Measurements from ENCODE around the gene PIH1D2. TPM values are rescaled to one million over a fixed set of nuclear protein-coding genes. Genes with fewer than 3 reads are reported as not detected.
"Not testable (repeated sequence)": the region's sequence is repeated elsewhere in the genome, so short reads cannot be mapped to it uniquely, and the experiment has no call there.

The PIH1D2 gene
- total and polyA plus RNA-seq, 4 donors, result 5.3 to 12.9 (median 7.3) TPM

DNA sequence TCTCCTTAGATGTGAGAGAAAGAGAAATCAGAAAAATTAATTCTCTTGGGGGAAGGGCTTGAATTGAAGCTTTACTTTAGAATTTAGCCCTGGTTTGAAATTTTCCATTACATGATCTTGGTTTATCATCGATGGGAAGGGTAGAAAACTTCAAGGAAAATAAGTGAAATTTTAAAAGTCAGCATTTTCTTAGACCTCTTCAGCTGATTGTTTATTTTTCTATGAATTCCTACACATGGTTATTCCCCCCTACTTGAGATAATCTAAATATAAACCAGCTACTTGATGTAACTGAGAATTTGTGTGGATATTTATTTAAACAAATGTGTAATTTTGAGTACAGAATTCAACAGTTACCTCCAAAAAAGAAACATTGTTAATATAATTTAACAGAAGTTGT lies 10.9 kb downstream of the PIH1D2 start:
- no CpG with 5 or more reads among the region's 1 CpG for WGBS (ENCODE audit: insufficient coverage)
- H3K27me3 ChIP-seq (ENCODE audit: control insufficient read depth, insufficient read depth, low read length), result no peaks in the 10 kb centered on the region
- DNase-seq (ENCODE audit: low read depth in 4 of 6, low spot score in 6 of 6), result no peak
- peaks cover 18% of the 10 kb centered on the region for H3K36me3 ChIP-seq (ENCODE audit: control insufficient read depth, insufficient read depth, low read length)
- H3K27ac ChIP-seq (ENCODE audit: low read depth, low read length), result no peak overlapping the region
- H3K9me3 ChIP-seq (ENCODE audit: control insufficient read depth, insufficient read depth, low read length), result no peaks in the 10 kb centered on the region
- no peak overlapping the region for H3K4me3 ChIP-seq (ENCODE audit: low read depth, low read length)
- H3K4me1 ChIP-seq (ENCODE audit: control insufficient read depth, insufficient read depth, low read length), result no peaks in the 10 kb centered on the region

- no peaks in the 10 kb centered on the region for H3K4me1 ChIP-seq (ENCODE audit: control insufficient read depth, insufficient read depth, low read length)
- no peak for DNase-seq (ENCODE audit: low read depth in 4 of 6, low spot score in 6 of 6)
- no peaks in the 10 kb centered on the region for H3K27me3 ChIP-seq (ENCODE audit: control insufficient read depth, insufficient read depth, low read length)
- H3K36me3 ChIP-seq (ENCODE audit: control insufficient read depth, insufficient read depth, low read length), result peaks cover 29% of the 10 kb centered on the region
- no peak overlapping the region for H3K27ac ChIP-seq (ENCODE audit: low read depth, low read length)
- WGBS (ENCODE audit: insufficient coverage), result 100% methylated on average over 1 of the region's 1 CpG
- H3K9me3 ChIP-seq (ENCODE audit: control insufficient read depth, insufficient read depth, low read length), result no peaks in the 10 kb centered on the region
- no peak overlapping the region for H3K4me3 ChIP-seq (ENCODE audit: low read depth, low read length)
Measured at GRCh38 chr11:112058103-112058502, 15.7 kb downstream of the PIH1D2 start.

- Histone ChIP-seq H3K4me3 (ENCODE audit: low read depth, low read length) (no peak overlapping the region), H3K27ac (ENCODE audit: low read depth, low read length) (no peak overlapping the region), H3K27me3 (ENCODE audit: control insufficient read depth, insufficient read depth, low read length) (no peaks in the 10 kb centered on the region), H3K4me1 (ENCODE audit: control insufficient read depth, insufficient read depth, low read length) (no peaks in the 10 kb centered on the region), H3K36me3 (ENCODE audit: control insufficient read depth, insufficient read depth, low read length) (peaks cover 31% of the 10 kb centered on the region), H3K9me3 (ENCODE audit: control insufficient read depth, insufficient read depth, low read length) (no peaks in the 10 kb centered on the region)
- no peak for DNase-seq (ENCODE audit: low read depth in 4 of 6, low spot score in 6 of 6)
- 71% methylated on average over 1 of the region's 4 CpGs for WGBS (ENCODE audit: insufficient coverage)
Measured at GRCh38 chr11:112057170-112057569, 16.6 kb downstream of the PIH1D2 start.

DNA sequence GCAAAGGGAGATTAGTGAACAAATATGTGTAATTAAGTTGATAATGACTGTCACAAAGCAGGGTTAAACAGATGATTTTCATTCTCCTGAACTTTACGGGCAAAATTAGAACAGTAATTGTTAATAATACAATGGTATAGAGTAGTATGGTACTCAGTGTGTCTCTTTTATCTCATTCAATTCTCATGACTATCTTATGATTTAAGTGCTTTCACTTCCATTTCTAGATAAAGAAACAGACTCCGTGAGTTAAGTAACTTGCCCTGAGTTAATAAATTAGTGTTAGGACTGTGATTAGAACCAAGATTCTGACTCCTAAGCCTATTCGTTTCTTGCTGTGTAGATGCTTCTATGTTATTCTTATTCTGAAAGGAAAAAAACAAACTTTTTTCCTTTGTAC lies 22.0 kb downstream of the PIH1D2 start:
- Histone ChIP-seq H3K4me1 (ENCODE audit: control insufficient read depth, insufficient read depth, low read length) (no peaks in the 10 kb centered on the region), H3K9me3 (ENCODE audit: control insufficient read depth, insufficient read depth, low read length) (no peaks in the 10 kb centered on the region), H3K4me3 (ENCODE audit: low read depth, low read length) (no peak overlapping the region), H3K27ac (ENCODE audit: low read depth, low read length) (no peak overlapping the region), H3K36me3 (ENCODE audit: control insufficient read depth, insufficient read depth, low read length) (peaks cover 20% of the 10 kb centered on the region), H3K27me3 (ENCODE audit: control insufficient read depth, insufficient read depth, low read length) (no peaks in the 10 kb centered on the region)
- no CpG with 5 or more reads among the region's 3 CpGs for WGBS (ENCODE audit: insufficient coverage)
- no peak for DNase-seq (ENCODE audit: low read depth in 4 of 6, low spot score in 6 of 6)

DNA sequence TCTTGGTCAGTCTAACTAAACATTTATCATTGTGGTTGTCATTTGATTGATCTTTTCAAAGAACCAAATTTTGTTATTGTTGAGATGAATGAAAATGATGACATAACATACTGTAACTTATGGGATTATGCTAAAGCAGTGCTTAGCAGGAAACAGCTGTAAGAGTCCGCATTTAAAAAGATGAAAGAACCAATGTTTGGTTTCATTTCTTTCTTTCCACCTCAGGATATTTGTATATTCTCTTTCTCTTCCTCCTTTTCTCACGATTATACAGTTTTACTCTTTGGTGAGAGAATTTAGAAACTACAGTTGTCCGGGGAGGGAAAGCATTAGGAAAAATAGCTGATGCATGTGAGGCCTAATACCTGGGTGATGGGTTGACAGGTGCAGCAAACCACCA lies 23.1 kb downstream of the PIH1D2 start:
- H3K27ac ChIP-seq (ENCODE audit: low read depth, low read length), result no peak overlapping the region
- peaks cover 20% of the 10 kb centered on the region for H3K36me3 ChIP-seq (ENCODE audit: control insufficient read depth, insufficient read depth, low read length)
- no peaks in the 10 kb centered on the region for H3K27me3 ChIP-seq (ENCODE audit: control insufficient read depth, insufficient read depth, low read length)
- no peak for DNase-seq (ENCODE audit: low read depth in 4 of 6, low spot score in 6 of 6)
- no peak overlapping the region for H3K4me3 ChIP-seq (ENCODE audit: low read depth, low read length)
- H3K4me1 ChIP-seq (ENCODE audit: control insufficient read depth, insufficient read depth, low read length), result no peaks in the 10 kb centered on the region
- WGBS (ENCODE audit: insufficient coverage), result no CpG with 5 or more reads among the region's 3 CpGs
- H3K9me3 ChIP-seq (ENCODE audit: control insufficient read depth, insufficient read depth, low read length), result no peaks in the 10 kb centered on the region

GRCh38 chr11:112049777-112050176 lies 24.0 kb downstream of the PIH1D2 start:
- Histone ChIP-seq H3K9me3 (ENCODE audit: control insufficient read depth, insufficient read depth, low read length) (no peaks in the 10 kb centered on the region), H3K27me3 (ENCODE audit: control insufficient read depth, insufficient read depth, low read length) (no peaks in the 10 kb centered on the region), H3K36me3 (ENCODE audit: control insufficient read depth, insufficient read depth, low read length) (peaks cover 24% of the 10 kb centered on the region), H3K27ac (ENCODE audit: low read depth, low read length) (no peak overlapping the region), H3K4me3 (ENCODE audit: low read depth, low read length) (no peak overlapping the region), H3K4me1 (ENCODE audit: control insufficient read depth, insufficient read depth, low read length) (no peaks in the 10 kb centered on the region)
- no peak for DNase-seq (ENCODE audit: low read depth in 4 of 6, low spot score in 6 of 6)
- 0% methylated on average over 1 of the region's 2 CpGs for WGBS (ENCODE audit: insufficient coverage)

DNA sequence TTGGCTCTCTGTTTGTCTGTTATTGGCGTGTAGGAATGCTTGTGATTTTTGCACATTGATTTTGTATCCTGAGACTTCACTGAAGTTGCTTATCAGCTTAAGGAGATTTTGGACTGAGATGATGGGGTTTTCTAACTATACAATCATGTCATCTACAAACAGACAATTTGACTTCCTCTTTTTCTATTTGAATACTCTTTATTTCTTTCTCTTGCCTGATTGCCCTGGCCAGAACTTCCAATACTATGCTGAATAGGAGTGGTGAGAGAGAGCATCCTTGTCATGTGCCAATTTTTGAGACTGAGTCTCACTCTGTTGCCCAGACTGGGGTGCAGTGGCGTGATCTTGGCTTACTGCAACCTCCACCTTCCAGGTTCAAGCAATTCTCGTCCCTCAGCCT lies 25.6 kb downstream of the PIH1D2 start:
- H3K27ac ChIP-seq (ENCODE audit: low read depth, low read length); H3K9me3 ChIP-seq (ENCODE audit: control insufficient read depth, insufficient read depth, low read length); DNase-seq (ENCODE audit: low read depth in 4 of 6, low spot score in 6 of 6); H3K27me3 ChIP-seq (ENCODE audit: control insufficient read depth, insufficient read depth, low read length); H3K4me3 ChIP-seq (ENCODE audit: low read depth, low read length); H3K4me1 ChIP-seq (ENCODE audit: control insufficient read depth, insufficient read depth, low read length): not testable (repeated sequence)
- H3K36me3 ChIP-seq (ENCODE audit: control insufficient read depth, insufficient read depth, low read length), result peaks cover 21% of the 10 kb centered on the region
- 100% methylated on average over 1 of the region's 3 CpGs for WGBS (ENCODE audit: insufficient coverage)

- DNase-seq (ENCODE audit: low read depth in 4 of 6, low spot score in 6 of 6); H3K4me3 ChIP-seq (ENCODE audit: low read depth, low read length); H3K27ac ChIP-seq (ENCODE audit: low read depth, low read length); H3K27me3 ChIP-seq (ENCODE audit: control insufficient read depth, insufficient read depth, low read length); H3K4me1 ChIP-seq (ENCODE audit: control insufficient read depth, insufficient read depth, low read length); H3K9me3 ChIP-seq (ENCODE audit: control insufficient read depth, insufficient read depth, low read length): not testable (repeated sequence)
- peaks cover 18% of the 10 kb centered on the region for H3K36me3 ChIP-seq (ENCODE audit: control insufficient read depth, insufficient read depth, low read length)
- WGBS (ENCODE audit: insufficient coverage), result no CpG with 5 or more reads among the region's 2 CpGs
Measured at GRCh38 chr11:112046647-112047046, 27.2 kb downstream of the PIH1D2 start.

- no peak overlapping the region for H3K27ac ChIP-seq (ENCODE audit: low read depth, low read length)
- H3K27me3 ChIP-seq (ENCODE audit: control insufficient read depth, insufficient read depth, low read length), result no peaks in the 10 kb centered on the region
- peaks cover 22% of the 10 kb centered on the region for H3K36me3 ChIP-seq (ENCODE audit: control insufficient read depth, insufficient read depth, low read length)
- DNase-seq (ENCODE audit: low read depth in 4 of 6, low spot score in 6 of 6), result no peak
- H3K9me3 ChIP-seq (ENCODE audit: control insufficient read depth, insufficient read depth, low read length), result no peaks in the 10 kb centered on the region
- H3K4me3 ChIP-seq (ENCODE audit: low read depth, low read length), result no peak overlapping the region
- H3K4me1 ChIP-seq (ENCODE audit: control insufficient read depth, insufficient read depth, low read length), result no peaks in the 10 kb centered on the region
- 100% methylated on average over 2 of the region's 4 CpGs for WGBS (ENCODE audit: insufficient coverage)
Measured at GRCh38 chr11:112044961-112045360, 28.9 kb downstream of the PIH1D2 start.

DNA sequence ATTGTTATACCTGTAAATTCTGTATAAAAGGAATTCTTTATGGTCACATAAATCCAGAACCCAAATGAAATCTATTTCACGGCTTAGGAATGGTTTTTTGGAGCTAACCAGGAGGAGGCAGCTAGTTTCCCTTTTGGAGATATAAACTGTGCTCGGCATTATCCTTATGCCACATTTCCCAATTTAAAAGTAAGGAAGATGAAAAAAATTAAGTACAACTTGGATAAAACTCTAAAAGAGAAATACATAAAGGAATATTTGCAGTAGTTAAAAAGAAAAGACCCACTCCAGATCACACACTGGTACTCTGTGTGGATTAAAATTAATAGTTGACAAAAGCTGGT lies 30.9 kb downstream of the PIH1D2 start:
- Histone ChIP-seq H3K27me3 (ENCODE audit: control insufficient read depth, insufficient read depth, low read length) (no peaks in the 10 kb centered on the region), H3K4me1 (ENCODE audit: control insufficient read depth, insufficient read depth, low read length) (no peaks in the 10 kb centered on the region), H3K36me3 (ENCODE audit: control insufficient read depth, insufficient read depth, low read length) (peaks cover 26% of the 10 kb centered on the region), H3K9me3 (ENCODE audit: control insufficient read depth, insufficient read depth, low read length) (no peaks in the 10 kb centered on the region), H3K27ac (ENCODE audit: low read depth, low read length) (no peak overlapping the region), H3K4me3 (ENCODE audit: low read depth, low read length) (no peak overlapping the region)
- no CpG with 5 or more reads among the region's 2 CpGs for WGBS (ENCODE audit: insufficient coverage)
- DNase-seq (ENCODE audit: low read depth in 4 of 6, low spot score in 6 of 6), result no peak
